ENCODE measurements around the gene SCIN. TPM values are rescaled to one million over a fixed set of nuclear protein-coding genes. Genes with fewer than 3 reads are reported as not detected.

Gene SCIN
- total and polyA plus RNA-seq, 4 donors, result 0.23 to 9.1 (median 2.9) TPM

DNA sequence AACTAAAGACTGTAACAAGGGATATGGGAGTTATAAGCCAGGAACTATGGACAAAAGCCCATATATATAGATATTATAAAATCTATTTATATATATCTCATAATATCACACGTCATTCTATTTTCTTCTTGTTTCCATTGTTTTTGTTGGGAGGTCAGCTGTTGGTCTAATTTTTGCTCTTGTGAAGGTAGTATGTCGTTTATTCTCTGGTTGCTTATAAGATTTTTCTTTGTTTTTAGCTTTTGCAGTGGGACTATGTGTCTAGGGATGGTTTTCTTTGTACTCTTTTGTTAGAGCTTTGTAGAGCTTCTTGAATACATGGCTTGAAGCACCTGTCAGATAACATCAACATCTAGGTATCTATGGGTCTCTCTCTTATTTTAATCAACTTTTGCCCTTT is 130.9 kb downstream of the SCIN start:
- no peaks in the 10 kb centered on the region for H3K36me3 ChIP-seq (ENCODE audit: control insufficient read depth in 1 of 2, insufficient read depth in 2 of 2, low read length in 1 of 2)
- 65 to 70% methylated on average over 2 of the region's 2 CpGs for WGBS, 2 donors
- ATAC-seq (ENCODE audit: low FRiP score) (no peak), DNase-seq (no peak)
- H3K27ac ChIP-seq (ENCODE audit: low read depth in 1 of 2, low read length in 2 of 2), result no peak overlapping the region
- intact Hi-C loops (cut with DNase I), result no loop called here
- H3K9me3 ChIP-seq (ENCODE audit: control insufficient read depth, low read length), result no peaks in the 10 kb centered on the region
- no peak overlapping the region for H3K4me3 ChIP-seq (ENCODE audit: low read length in 2 of 2)
- H3K27me3 ChIP-seq (ENCODE audit: control insufficient read depth in 1 of 2, insufficient read depth in 2 of 2, low read length in 1 of 2), result no peaks in the 10 kb centered on the region
- no peaks in the 10 kb centered on the region for H3K4me1 ChIP-seq (ENCODE audit: control insufficient read depth in 1 of 2, insufficient read depth in 2 of 2, low read length in 2 of 2)

DNA sequence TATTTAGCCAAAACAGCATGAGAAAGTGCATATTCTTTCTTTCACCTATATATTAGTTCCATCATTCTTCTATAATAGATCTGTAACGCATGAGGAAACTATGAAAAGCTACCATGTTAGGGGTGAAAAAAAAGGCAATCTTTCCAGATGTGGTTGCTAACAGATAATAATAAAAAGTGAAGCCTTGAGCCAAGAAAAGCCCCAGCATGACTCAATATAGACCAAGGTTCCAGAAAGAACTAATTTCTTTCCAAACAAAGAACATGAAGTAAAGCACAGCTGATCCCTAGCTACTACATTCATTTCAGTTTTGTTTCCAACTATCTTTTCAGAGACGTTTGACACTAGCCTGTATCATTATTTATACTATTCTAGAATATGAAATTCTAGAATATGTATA is 133.4 kb downstream of the SCIN start:
- intact Hi-C loops (cut with DNase I), result no loop called here
- Histone ChIP-seq H3K9me3 (ENCODE audit: control insufficient read depth, low read length) (no peaks in the 10 kb centered on the region), H3K36me3 (ENCODE audit: control insufficient read depth in 1 of 2, insufficient read depth in 2 of 2, low read length in 1 of 2) (no peaks in the 10 kb centered on the region), H3K4me1 (ENCODE audit: control insufficient read depth in 1 of 2, insufficient read depth in 2 of 2, low read length in 2 of 2) (no peaks in the 10 kb centered on the region), H3K27me3 (ENCODE audit: control insufficient read depth in 1 of 2, insufficient read depth in 2 of 2, low read length in 1 of 2) (no peaks in the 10 kb centered on the region), H3K27ac (ENCODE audit: low read depth in 1 of 2, low read length in 2 of 2) (no peak overlapping the region), H3K4me3 (ENCODE audit: low read length in 2 of 2) (no peak overlapping the region)
- WGBS, 2 donors, result 20 to 27% methylated on average over 2 of the region's 2 CpGs
- DNase-seq, result no peak
- no peak for ATAC-seq (ENCODE audit: low FRiP score)

DNA sequence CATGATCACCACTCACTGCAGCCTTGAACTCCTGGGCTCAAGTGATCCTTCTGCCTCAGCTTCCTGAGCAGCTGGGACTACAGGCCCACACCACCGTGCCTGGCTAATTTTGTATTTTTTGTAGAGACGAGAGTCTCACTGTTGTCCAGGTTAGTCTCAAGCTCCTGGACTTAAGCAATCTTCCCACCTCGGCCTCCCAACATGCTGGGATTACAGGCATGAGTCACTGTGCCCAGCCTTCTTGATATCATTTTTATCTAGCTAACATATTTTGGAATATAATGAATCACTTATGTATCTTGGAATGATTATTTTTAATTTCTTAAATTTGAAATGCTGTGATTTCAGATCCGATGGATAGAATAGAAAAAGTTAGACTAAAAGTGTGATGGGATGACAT is 135.4 kb downstream of the SCIN start:
- intact Hi-C loops (cut with DNase I), result no loop called here
- no peaks in the 10 kb centered on the region for H3K27me3 ChIP-seq (ENCODE audit: control insufficient read depth in 1 of 2, insufficient read depth in 2 of 2, low read length in 1 of 2)
- H3K27ac ChIP-seq (ENCODE audit: low read depth in 1 of 2, low read length in 2 of 2), result no peak overlapping the region
- no peaks in the 10 kb centered on the region for H3K9me3 ChIP-seq (ENCODE audit: control insufficient read depth, low read length)
- no peak overlapping the region for H3K4me3 ChIP-seq (ENCODE audit: low read length in 2 of 2)
- DNase-seq (no peak), ATAC-seq (ENCODE audit: low FRiP score) (no peak)
- 88% methylated on average over 4 of the region's 4 CpGs for WGBS, 2 donors
- no peaks in the 10 kb centered on the region for H3K36me3 ChIP-seq (ENCODE audit: control insufficient read depth in 1 of 2, insufficient read depth in 2 of 2, low read length in 1 of 2)
- H3K4me1 ChIP-seq (ENCODE audit: control insufficient read depth in 1 of 2, insufficient read depth in 2 of 2, low read length in 2 of 2), result no peaks in the 10 kb centered on the region

DNA sequence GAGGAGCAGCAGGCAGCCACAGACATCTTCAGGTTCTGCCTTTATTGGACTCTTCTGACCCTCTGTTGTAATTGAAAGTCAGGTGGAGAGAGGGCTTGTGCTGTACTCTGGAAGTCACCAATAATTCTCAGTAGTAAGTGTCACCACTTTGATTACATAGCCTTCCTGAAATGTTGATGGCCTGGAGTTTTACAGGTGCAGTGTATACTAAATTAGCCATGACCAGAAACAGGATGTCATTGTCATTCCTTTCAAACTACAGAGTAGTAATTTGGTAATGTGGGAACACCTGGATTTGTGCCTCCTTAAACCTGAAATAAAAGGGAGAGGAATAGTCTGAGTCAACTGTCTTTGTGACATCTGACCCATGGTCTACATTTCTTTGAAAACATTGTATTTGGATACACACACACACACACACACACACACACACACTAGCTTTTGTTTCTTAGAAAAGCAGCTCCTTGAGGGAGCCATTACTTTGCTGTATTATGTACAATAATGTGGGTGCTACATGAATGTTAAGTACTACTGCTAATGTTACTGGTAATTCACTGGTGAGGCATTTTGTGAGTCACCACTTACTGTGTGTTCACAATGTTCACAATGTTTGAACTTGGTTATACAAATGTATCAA is 136.5 kb downstream of the SCIN start:
- H3K4me1 ChIP-seq (ENCODE audit: control insufficient read depth in 1 of 2, insufficient read depth in 2 of 2, low read length in 2 of 2), result no peaks in the 10 kb centered on the region
- H3K27me3 ChIP-seq (ENCODE audit: control insufficient read depth in 1 of 2, insufficient read depth in 2 of 2, low read length in 1 of 2), result no peaks in the 10 kb centered on the region
- DNase-seq, result no peak
- H3K36me3 ChIP-seq (ENCODE audit: control insufficient read depth in 1 of 2, insufficient read depth in 2 of 2, low read length in 1 of 2), result no peaks in the 10 kb centered on the region
- intact Hi-C loops (cut with DNase I), result no loop called here
- H3K27ac ChIP-seq (ENCODE audit: low read depth in 1 of 2, low read length in 2 of 2), result no peak overlapping the region
- no peak overlapping the region for H3K4me3 ChIP-seq (ENCODE audit: low read length in 2 of 2)
- no peak for ATAC-seq (ENCODE audit: low FRiP score)
- H3K9me3 ChIP-seq (ENCODE audit: control insufficient read depth, low read length), result no peaks in the 10 kb centered on the region

DNA sequence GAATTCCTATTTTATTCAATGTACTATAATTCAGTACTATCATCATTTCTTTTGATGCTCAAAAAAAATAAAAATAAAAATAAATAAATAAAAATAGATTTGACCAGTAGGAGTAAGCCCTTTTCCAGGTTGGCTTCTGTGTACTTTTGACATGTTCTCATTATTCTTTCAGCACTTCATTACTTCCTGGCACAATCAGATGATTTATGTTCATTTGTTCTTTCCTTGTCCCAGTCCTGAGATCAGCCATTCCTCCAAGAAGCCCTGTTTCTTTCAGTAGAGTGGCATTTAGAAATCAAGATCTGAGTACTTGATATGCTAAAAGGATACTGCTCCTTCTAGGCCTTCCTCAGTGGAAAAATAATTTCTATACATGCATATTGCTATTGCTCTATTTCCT is 137.8 kb downstream of the SCIN start:
- Histone ChIP-seq H3K9me3 (ENCODE audit: control insufficient read depth, low read length) (no peaks in the 10 kb centered on the region), H3K27ac (ENCODE audit: low read depth in 1 of 2, low read length in 2 of 2) (no peak overlapping the region), H3K27me3 (ENCODE audit: control insufficient read depth in 1 of 2, insufficient read depth in 2 of 2, low read length in 1 of 2) (no peaks in the 10 kb centered on the region), H3K4me3 (ENCODE audit: low read length in 2 of 2) (no peak overlapping the region), H3K36me3 (ENCODE audit: control insufficient read depth in 1 of 2, insufficient read depth in 2 of 2, low read length in 1 of 2) (no peaks in the 10 kb centered on the region), H3K4me1 (ENCODE audit: control insufficient read depth in 1 of 2, insufficient read depth in 2 of 2, low read length in 2 of 2) (no peaks in the 10 kb centered on the region)
- ATAC-seq (ENCODE audit: low FRiP score), result no peak
- intact Hi-C loops (cut with DNase I), result no loop called here
- no peak for DNase-seq

Other genes with a start within 250 kb of the SCIN start
- gene VWDE, start 166.9 kb upstream of the SCIN start, total RNA-seq, result under 1 TPM; 0.21 to 0.55 TPM
- gene VWDE, start 166.9 kb upstream of the SCIN start, polyA plus RNA-seq, result not detected
- gene ARL4A, start 116.9 kb downstream of the SCIN start, total RNA-seq, result 10 to 100 TPM; 21.9 to 34.3 TPM
- 10 to 100 TPM in 1 of 2 donors, 1 to 10 TPM in 1; 2.7 to 40.4 TPM for gene ARL4A, start 116.9 kb downstream of the SCIN start, polyA plus RNA-seq